Measurements from ENCODE around the gene SIN3A.
"Not testable (repeated sequence)": the region's sequence is repeated elsewhere in the genome, so short reads cannot be mapped to it uniquely, and the experiment has no call there.

The SIN3A gene

DNA sequence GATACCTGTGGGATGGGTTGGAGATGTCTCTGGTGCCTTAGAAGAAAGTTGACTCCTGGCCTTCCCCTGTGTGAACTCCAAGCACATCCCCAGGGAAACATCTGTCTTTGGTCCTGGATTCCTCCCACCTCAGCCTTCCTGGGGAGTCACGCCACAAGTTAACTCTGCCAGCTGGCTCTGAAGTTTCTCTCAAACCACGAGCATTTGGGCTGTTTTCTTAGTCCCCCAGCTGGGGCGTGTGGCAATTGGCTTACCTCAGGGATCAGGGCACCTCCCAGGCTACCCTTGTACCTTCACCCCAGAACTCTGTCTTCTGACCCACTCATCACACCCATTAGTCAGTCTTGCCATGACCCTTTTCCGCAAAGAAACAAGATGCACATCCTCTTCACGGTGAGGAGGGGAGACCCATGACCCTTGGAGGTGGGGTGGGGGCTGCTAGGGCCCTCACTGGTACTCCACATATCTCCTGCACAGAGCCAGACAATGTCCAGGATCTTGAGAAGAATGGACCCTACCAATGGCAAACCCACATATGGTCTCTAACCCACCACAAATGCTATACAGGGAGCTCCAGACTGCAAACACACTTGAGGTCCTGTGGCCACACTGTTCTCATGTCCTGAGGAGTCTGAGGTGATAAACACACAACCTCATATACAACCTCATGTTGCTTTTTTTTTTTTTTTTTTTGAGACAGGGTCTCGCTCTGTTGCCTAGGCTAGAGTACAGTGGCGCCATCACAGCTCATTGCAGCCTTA, 100.7 kb downstream of the SIN3A start:
- Histone ChIP-seq H3K4me1 (ENCODE audit: insufficient read depth, low read length, poor library complexity, severe bottlenecking) (peaks cover 28% of the 10 kb centered on the region), H3K79me2 (ENCODE audit: insufficient read depth, low read length) (no peaks in the 10 kb centered on the region), H3K9ac (ENCODE audit: low read depth, low read length, poor library complexity, severe bottlenecking) (peak overlapping the region; percentile 63), H3F3A (ENCODE audit: low read depth) (no peaks in the 10 kb centered on the region; the same call in 1 of the 2 replicates), H3K27me3 (ENCODE audit: insufficient read depth, low read length, poor library complexity, severe bottlenecking) (no peaks in the 10 kb centered on the region), H3K4me3 (ENCODE audit: low read length, poor library complexity, severe bottlenecking) (peak overlapping the region; percentile 49), H2AFZ (ENCODE audit: low read length) (no peak overlapping the region), H3K9me3 (ENCODE audit: insufficient read depth, low read depth, low read length) (peaks cover 16% of the 10 kb centered on the region; the same call in 1 of the 2 replicates), H3K4me2 (ENCODE audit: low read depth, low read length, poor library complexity, severe bottlenecking) (peak overlapping the region; percentile 75), H3K9me2 (replicated peaks; ENCODE audit: low read depth, low read length) (no peaks in the 10 kb centered on the region), H4K20me1 (ENCODE audit: insufficient read depth, low read length, poor library complexity, severe bottlenecking) (no peaks in the 10 kb centered on the region), H3K36me3 (ENCODE audit: insufficient read depth, low read length) (no peaks in the 10 kb centered on the region)
- TF ChIP-seq EZH2phosphoT487 (IDR thresholded peaks at IDR 0.05; ENCODE audit: borderline replicate concordance) (no peak), CTCF (conservative IDR thresholded peaks at IDR 0.05; ENCODE audit: low read length) (no peak)

GRCh38 chr15:75349851-75350588, 101.5 kb downstream of the SIN3A start:
- H3K36me3 ChIP-seq (ENCODE audit: insufficient read depth, low read length), result no peaks in the 10 kb centered on the region
- peak overlapping the region; percentile 63 for H3K9ac ChIP-seq (ENCODE audit: low read depth, low read length, poor library complexity, severe bottlenecking)
- H3K4me2 ChIP-seq (ENCODE audit: low read depth, low read length, poor library complexity, severe bottlenecking), result peak overlapping the region; percentile 75

GRCh38 chr15:75349351-75349669, 102.2 kb downstream of the SIN3A start:
- Histone ChIP-seq H3K4me3 (ENCODE audit: low read length, poor library complexity, severe bottlenecking) (peak overlapping the region; percentile 9), H3K9me3 (ENCODE audit: insufficient read depth, low read depth, low read length) (peaks cover 16% of the 10 kb centered on the region; the same call in 1 of the 2 replicates), H3K4me2 (ENCODE audit: low read depth, low read length, poor library complexity, severe bottlenecking) (peak overlapping the region; percentile 40), H3K4me1 (ENCODE audit: insufficient read depth, low read length, poor library complexity, severe bottlenecking) (peaks cover 28% of the 10 kb centered on the region)
- H3K27me3 ChIP-seq (ENCODE audit: insufficient read depth, low read length, poor library complexity, severe bottlenecking); H3K79me2 ChIP-seq (ENCODE audit: insufficient read depth, low read length); H3F3A ChIP-seq (ENCODE audit: low read depth); H3K36me3 ChIP-seq (ENCODE audit: insufficient read depth, low read length); H3K9ac ChIP-seq (ENCODE audit: low read depth, low read length, poor library complexity, severe bottlenecking); H3K9me2 ChIP-seq (replicated peaks; ENCODE audit: low read depth, low read length); H2AFZ ChIP-seq (ENCODE audit: low read length); H4K20me1 ChIP-seq (ENCODE audit: insufficient read depth, low read length, poor library complexity, severe bottlenecking): not testable (repeated sequence)

More at GRCh38 chr15:75349851-75350588, 101.5 kb downstream of the SIN3A start:
- TF ChIP-seq EZH2phosphoT487 (IDR thresholded peaks at IDR 0.05; ENCODE audit: borderline replicate concordance), result no peak
- TF ChIP-seq CTCF (conservative IDR thresholded peaks at IDR 0.05; ENCODE audit: low read length), result no peak
- Histone ChIP-seq H3K4me1 (ENCODE audit: insufficient read depth, low read length, poor library complexity, severe bottlenecking) (peaks cover 28% of the 10 kb centered on the region), H3K79me2 (ENCODE audit: insufficient read depth, low read length) (no peaks in the 10 kb centered on the region), H3K27me3 (ENCODE audit: insufficient read depth, low read length, poor library complexity, severe bottlenecking) (no peaks in the 10 kb centered on the region), H4K20me1 (ENCODE audit: insufficient read depth, low read length, poor library complexity, severe bottlenecking) (no peaks in the 10 kb centered on the region), H3K9me3 (ENCODE audit: insufficient read depth, low read depth, low read length) (peaks cover 16% of the 10 kb centered on the region; the same call in 1 of the 2 replicates), H3K4me3 (ENCODE audit: low read length, poor library complexity, severe bottlenecking) (peak overlapping the region; percentile 49), H3K9me2 (replicated peaks; ENCODE audit: low read depth, low read length) (no peaks in the 10 kb centered on the region), H3F3A (ENCODE audit: low read depth) (no peaks in the 10 kb centered on the region; the same call in 1 of the 2 replicates), H2AFZ (ENCODE audit: low read length) (no peak overlapping the region)

Data from Loucy (cell line).